Smooth muscle cell (in vitro differentiated cells): ENCODE results near the gene FTH1. TPM values are rescaled to one million over a fixed set of nuclear protein-coding genes. Genes with fewer than 3 reads are reported as not detected.

Experiments
- DNase-seq: peaks from one replicate; lab custom pipeline; 2025; ENCODE audit not compliant: unreplicated experiment; lab: John Stamatoyannopoulos, UW
- H2AFZ ChIP-seq: fragments of 200-600 bp; sonication (generic); 2 replicates; pipeline ENCODE4 v1.6.0; 2016; ENCODE audit warnings: antibody characterized with exemption, low read depth, mild to moderate bottlenecking
- H3F3A ChIP-seq: fragments of 200-600 bp; sonication (generic); 2 replicates; pipeline ENCODE4 v1.6.0; 2017; ENCODE audit warnings: antibody characterized with exemption, low read depth
- H3K27ac ChIP-seq: fragments of 200-600 bp; sonication (generic); 2 replicates; pipeline ENCODE4 v1.5.1; 2016; ENCODE audit warnings: low read depth, mild to moderate bottlenecking
- H3K27me3 ChIP-seq: fragments of 200-600 bp; sonication (generic); 2 replicates; pipeline ENCODE4 v1.6.1; 2016; ENCODE audit warnings: low read depth, mild to moderate bottlenecking
- H3K36me3 ChIP-seq: fragments of 200-600 bp; sonication (generic); 2 replicates; pipeline ENCODE4 v1.5.1; 2016; ENCODE audit warnings: low read depth
- H3K4me1 ChIP-seq: fragments of 200-600 bp; sonication (generic); 2 replicates; pipeline ENCODE4 v1.5.1; 2016; ENCODE audit warnings: low read depth
- H3K4me2 ChIP-seq: fragments of 200-600 bp; sonication (generic); 2 replicates; pipeline ENCODE4 v1.6.0; 2016; ENCODE audit warnings: mild to moderate bottlenecking
- H3K4me3 ChIP-seq: fragments of 200-600 bp; sonication (generic); 2 replicates; pipeline ENCODE4 v1.5.1; 2016; ENCODE audit warnings: mild to moderate bottlenecking
- H3K79me2 ChIP-seq: fragments of 200-600 bp; sonication (generic); 2 replicates; pipeline ENCODE4 v1.6.0; 2016; ENCODE audit warnings: low read depth, mild to moderate bottlenecking
- H3K9ac ChIP-seq: fragments of 200-600 bp; sonication (generic); 2 replicates; pipeline ENCODE4 v1.6.0; 2016; ENCODE audit warnings: low read depth
- H3K9me3 ChIP-seq: fragments of 200-600 bp; sonication (generic); replicated peaks from 2 replicates; pipeline ENCODE4 v1.5.1; 2016; ENCODE audit warnings: low read depth
- H4K20me1 ChIP-seq: fragments of 200-600 bp; sonication (generic); 2 replicates; pipeline ENCODE4 v1.6.0; 2016; ENCODE audit warnings: low read depth
- WGBS: methylation state at CpG from one replicate; pipeline ENCODE4 v1.1.7; 2016; ENCODE audit warnings: low lambda C conversion rate; 5-methylcytosine and 5-hydroxymethylcytosine counted together
- polyA plus RNA-seq: library from polyadenylated mRNA; unstranded; fragments of >200 nt; fragmentation: Nextera tagmentation; extraction: Ambion mirVana; gene quantifications from 2 replicates; pipeline ENCODE4 v1.2.1, GENCODE V29; 2016
- total RNA-seq: library from RNA; depleted of rRNA; stranded (reverse); fragments of >200 nt; gene quantifications from 2 replicates; pipeline ENCODE4 v1.2.3, GENCODE V29; 2014
- TF ChIP-seq, protein P1 (sequence below): fragments of 200-600 bp; sonication (generic); IDR thresholded peaks from 2 replicates; pipeline ENCODE4 v1.5.1; 2017; ENCODE audit warnings: borderline replicate concordance, mild to moderate bottlenecking, antibody characterized with exemption; ENCODE audit not compliant: insufficient read depth, poor library complexity, severe bottlenecking

FTH1 gene
- total and polyA plus RNA-seq, 2 experiments from 2014 or later = 1,173 to 6,048 TPM

DNA sequence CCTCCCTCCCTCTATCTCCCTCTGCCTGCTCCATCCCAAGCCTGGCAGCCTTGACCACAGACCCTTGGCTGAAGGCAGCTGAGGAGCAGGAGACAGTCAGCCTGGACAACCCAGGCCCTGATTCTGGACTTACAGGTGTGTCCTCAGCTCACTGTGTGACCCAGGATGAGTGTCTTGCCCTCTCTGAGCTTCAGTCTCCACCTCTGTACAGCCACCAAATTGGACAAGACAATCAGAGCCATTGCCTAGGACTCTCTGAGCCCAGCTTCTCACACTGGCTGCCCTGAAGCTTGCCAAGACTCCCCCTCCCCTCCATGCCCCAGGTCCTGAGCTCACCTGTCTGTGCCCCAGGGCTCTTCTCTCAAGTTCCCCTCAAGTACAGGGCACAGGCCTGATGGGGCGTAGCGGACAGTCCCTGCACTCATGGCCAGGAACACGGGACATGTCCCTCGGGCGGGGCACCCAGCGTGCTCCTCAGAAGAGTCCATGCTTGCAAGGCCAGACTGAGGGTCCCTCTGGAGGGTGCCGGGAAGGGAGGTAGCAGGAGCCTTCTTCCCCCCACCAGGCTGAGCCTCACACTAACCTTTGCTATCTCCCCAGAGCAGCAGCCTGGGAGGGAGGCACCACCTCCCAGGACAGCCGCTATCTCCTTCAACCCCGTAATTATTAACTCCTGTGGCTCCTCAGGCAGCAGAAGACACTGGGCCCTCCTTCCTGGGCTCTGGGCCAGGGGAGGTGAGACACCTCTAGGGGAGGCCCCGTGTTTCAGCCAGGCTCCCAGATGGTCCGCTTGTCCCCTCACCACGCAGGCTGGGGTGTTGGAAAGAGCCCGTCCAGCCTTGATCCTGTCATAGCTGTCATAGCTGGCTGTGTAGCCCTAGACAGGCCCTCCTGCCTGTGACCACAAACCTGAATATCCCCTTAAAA, 47.5 kb downstream of the FTH1 start:
- no peak overlapping the region for H3K4me2 ChIP-seq
- no peak for DNase-seq
- TF ChIP-seq, protein P1, sequence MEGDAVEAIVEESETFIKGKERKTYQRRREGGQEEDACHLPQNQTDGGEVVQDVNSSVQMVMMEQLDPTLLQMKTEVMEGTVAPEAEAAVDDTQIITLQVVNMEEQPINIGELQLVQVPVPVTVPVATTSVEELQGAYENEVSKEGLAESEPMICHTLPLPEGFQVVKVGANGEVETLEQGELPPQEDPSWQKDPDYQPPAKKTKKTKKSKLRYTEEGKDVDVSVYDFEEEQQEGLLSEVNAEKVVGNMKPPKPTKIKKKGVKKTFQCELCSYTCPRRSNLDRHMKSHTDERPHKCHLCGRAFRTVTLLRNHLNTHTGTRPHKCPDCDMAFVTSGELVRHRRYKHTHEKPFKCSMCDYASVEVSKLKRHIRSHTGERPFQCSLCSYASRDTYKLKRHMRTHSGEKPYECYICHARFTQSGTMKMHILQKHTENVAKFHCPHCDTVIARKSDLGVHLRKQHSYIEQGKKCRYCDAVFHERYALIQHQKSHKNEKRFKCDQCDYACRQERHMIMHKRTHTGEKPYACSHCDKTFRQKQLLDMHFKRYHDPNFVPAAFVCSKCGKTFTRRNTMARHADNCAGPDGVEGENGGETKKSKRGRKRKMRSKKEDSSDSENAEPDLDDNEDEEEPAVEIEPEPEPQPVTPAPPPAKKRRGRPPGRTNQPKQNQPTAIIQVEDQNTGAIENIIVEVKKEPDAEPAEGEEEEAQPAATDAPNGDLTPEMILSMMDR = no peak

DNA sequence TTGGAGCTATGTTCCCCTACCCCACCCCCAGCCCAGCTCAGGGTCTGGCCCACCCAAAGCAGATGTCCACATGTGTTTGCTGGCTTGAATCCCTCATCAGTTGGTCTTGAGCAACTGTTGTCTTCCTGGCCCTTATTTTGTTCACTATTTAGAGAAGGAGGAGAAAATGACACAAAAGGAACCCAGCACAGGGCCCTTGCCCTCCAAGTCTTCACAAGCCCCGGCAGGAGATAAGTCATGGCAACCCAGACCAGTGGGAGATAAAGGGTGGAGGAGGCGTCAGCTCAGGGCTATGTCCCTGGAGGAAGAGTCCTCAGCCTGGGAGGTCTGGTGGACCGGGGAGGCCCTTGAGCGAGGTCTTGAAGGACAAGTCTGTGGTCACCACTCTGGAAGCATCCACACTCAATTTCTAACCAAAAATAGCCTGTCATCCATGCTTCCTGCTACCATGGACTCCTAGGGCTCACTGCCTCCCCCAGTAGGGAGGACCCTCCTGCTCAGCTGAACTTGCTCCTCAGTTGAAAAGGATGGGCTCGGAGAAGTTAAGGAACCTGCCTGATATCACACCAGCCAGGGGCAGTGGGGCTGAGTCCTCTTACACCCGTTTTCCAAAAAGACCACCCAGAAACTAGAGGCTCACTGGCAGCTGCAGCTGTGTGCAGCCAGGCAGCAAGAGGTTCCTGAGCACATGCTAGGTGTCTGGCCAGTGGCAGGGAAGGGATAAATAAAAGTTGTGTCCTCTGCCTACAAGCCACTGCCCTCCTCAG, 48.3 kb downstream of the FTH1 start:
- H3F3A ChIP-seq = peaks cover 10% of the 10 kb centered on the region
- TF ChIP-seq, protein P1 = no peak
- no peaks in the 10 kb centered on the region for H3K79me2 ChIP-seq
- no peak for DNase-seq
- no peak overlapping the region for H3K27ac ChIP-seq
- no peaks in the 10 kb centered on the region for H3K36me3 ChIP-seq
- no peaks in the 10 kb centered on the region for H3K9me3 ChIP-seq
- H4K20me1 ChIP-seq = no peaks in the 10 kb centered on the region
- H3K4me1 ChIP-seq = peaks cover 12% of the 10 kb centered on the region
- H3K9ac ChIP-seq = no peak overlapping the region
- H3K4me3 ChIP-seq = no peak overlapping the region
- no peak overlapping the region for H3K4me2 ChIP-seq
- no peak overlapping the region for H2AFZ ChIP-seq
- H3K27me3 ChIP-seq = no peaks in the 10 kb centered on the region
- whole genome bisulfite sequencing = 51% methylated on average over 6 of the region's 6 CpGs

More for the DNA sequence above, 47.5 kb downstream of the FTH1 start:
- Histone ChIP-seq H3K9ac (no peak overlapping the region), H3K36me3 (no peaks in the 10 kb centered on the region), H3F3A (peaks cover 10% of the 10 kb centered on the region), H3K27ac (no peak overlapping the region), H2AFZ (no peak overlapping the region), H3K9me3 (no peaks in the 10 kb centered on the region), H3K79me2 (no peaks in the 10 kb centered on the region), H4K20me1 (no peaks in the 10 kb centered on the region), H3K4me3 (no peak overlapping the region), H3K4me1 (peaks cover 12% of the 10 kb centered on the region), H3K27me3 (no peaks in the 10 kb centered on the region)
- WGBS = 66% methylated on average over 13 of the region's 13 CpGs

DNA sequence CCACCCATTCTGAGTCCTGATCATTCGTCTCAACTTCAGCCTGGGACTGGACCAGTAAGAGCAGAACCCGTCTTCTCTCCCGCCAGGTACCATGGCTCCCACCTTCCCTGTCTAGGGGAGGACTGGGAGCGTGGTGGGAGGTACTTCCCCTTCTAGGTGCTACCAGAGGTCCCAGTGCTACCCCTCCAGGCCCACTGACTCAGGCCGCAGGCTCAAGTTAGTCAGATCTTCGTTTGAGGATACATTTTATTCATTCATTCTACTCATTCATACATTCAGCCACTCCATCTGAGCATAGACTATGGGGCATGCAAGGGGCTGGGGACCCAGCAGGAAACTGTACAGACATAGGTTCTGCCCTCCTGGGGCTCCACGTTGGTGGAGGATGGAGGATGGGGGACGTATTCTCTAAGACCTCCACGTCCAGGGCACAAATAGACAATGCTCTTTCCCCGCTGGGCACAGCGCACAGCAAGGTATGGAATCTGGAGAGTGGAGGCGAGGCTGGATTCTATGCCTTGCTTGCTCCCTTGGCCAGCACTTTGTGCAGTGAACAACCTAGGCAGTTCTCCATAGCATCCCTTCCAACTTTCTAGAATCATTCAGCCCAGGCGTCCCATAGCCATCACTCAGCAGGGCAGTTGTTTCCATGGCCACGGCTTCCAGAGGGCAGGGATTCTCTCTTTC, 49.0 kb downstream of the FTH1 start:
- Histone ChIP-seq H3K27ac (no peak overlapping the region), H3K4me1 (peaks cover 8% of the 10 kb centered on the region), H3K4me2 (peak overlapping the region; percentile 97), H3K4me3 (peak overlapping the region; percentile 67), H3K9me3 (no peaks in the 10 kb centered on the region), H2AFZ (no peak overlapping the region), H3K79me2 (no peaks in the 10 kb centered on the region), H3K27me3 (no peaks in the 10 kb centered on the region), H3K9ac (no peak overlapping the region), H3K36me3 (no peaks in the 10 kb centered on the region), H3F3A (peaks cover 8% of the 10 kb centered on the region), H4K20me1 (no peaks in the 10 kb centered on the region)
- whole genome bisulfite sequencing = 91% methylated on average over 14 of the region's 14 CpGs
- TF ChIP-seq, protein P1 = no peak
- no peak for DNase-seq
